ENCODE measurements around the gene STARD10.

The STARD10 gene

GRCh38 chr11:72741429-72741833 lies 52.4 kb downstream of the STARD10 start:
- TF ChIP-seq, protein P1, sequence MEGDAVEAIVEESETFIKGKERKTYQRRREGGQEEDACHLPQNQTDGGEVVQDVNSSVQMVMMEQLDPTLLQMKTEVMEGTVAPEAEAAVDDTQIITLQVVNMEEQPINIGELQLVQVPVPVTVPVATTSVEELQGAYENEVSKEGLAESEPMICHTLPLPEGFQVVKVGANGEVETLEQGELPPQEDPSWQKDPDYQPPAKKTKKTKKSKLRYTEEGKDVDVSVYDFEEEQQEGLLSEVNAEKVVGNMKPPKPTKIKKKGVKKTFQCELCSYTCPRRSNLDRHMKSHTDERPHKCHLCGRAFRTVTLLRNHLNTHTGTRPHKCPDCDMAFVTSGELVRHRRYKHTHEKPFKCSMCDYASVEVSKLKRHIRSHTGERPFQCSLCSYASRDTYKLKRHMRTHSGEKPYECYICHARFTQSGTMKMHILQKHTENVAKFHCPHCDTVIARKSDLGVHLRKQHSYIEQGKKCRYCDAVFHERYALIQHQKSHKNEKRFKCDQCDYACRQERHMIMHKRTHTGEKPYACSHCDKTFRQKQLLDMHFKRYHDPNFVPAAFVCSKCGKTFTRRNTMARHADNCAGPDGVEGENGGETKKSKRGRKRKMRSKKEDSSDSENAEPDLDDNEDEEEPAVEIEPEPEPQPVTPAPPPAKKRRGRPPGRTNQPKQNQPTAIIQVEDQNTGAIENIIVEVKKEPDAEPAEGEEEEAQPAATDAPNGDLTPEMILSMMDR (conservative IDR thresholded peaks at IDR 0.05; ENCODE audit: low read depth, low read length) = peak; percentile 16
- no peak overlapping the region for H3K4me3 ChIP-seq (ENCODE audit: low read depth, low read length)
- peak; percentile 42 for DNase-seq (ENCODE audit: low read depth)

- TF ChIP-seq, protein P1 (conservative IDR thresholded peaks at IDR 0.05; ENCODE audit: low read depth, low read length) = no peak
- DNase-seq (ENCODE audit: low read depth) = no peak
- H3K4me3 ChIP-seq (ENCODE audit: low read depth, low read length) = no peak overlapping the region
Measured at GRCh38 chr11:72740562-72741428, 53.1 kb downstream of the STARD10 start.

GRCh38 chr11:72740060-72740424 lies 53.8 kb downstream of the STARD10 start:
- DNase-seq (ENCODE audit: low read depth) = no peak
- no peak overlapping the region for H3K4me3 ChIP-seq (ENCODE audit: low read depth, low read length)
- TF ChIP-seq, protein P1 (conservative IDR thresholded peaks at IDR 0.05; ENCODE audit: low read depth, low read length) = no peak

DNA sequence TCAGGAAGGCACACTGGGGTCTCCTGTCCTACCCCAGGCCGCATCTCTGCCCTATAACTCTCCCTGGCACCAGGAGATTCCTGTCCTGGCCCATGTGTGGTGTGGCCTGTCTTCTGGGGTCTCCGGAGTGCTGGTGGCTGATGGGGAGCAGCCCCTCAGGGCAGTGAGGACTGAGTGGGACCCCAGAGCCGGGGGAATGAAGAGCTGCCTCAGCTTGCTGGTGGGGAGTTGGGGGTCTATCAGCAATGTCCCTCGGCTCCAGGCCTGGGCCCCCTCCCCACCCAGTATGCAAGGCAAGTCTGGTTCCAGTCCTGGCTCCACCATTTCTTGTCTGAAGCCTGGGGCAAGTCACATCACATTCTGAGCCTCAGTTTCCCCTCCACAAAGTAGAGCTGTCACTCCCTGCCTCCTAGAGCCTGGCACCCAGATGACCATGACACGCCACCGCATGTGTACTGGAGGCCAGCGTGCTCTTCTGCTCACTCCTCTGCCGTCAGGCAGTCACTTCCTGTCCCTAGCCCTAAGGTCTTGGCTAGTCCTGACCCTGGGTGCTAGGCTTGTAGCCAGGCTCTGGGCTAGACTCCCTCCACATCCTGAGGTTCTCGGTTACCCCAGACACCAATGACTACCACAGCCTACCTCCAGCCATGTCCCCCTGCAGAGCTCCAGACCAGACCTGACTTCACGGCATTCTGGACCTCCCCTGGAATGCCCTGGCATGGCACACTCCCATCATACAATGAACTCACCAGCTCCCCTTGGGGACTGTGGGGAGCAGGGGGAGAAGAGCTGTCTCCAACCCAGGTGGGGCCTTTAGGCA lies 54.4 kb downstream of the STARD10 start:
- no peak for DNase-seq (ENCODE audit: low read depth)
- TF ChIP-seq, protein P1 (conservative IDR thresholded peaks at IDR 0.05; ENCODE audit: low read depth, low read length) = no peak
- no peak overlapping the region for H3K4me3 ChIP-seq (ENCODE audit: low read depth, low read length)

- DNase-seq (ENCODE audit: low read depth) = no peak
- TF ChIP-seq, protein P1 (conservative IDR thresholded peaks at IDR 0.05; ENCODE audit: low read depth, low read length) = no peak
- no peak overlapping the region for H3K4me3 ChIP-seq (ENCODE audit: low read depth, low read length)
Measured at GRCh38 chr11:72738199-72739141, 55.4 kb downstream of the STARD10 start.

DNA sequence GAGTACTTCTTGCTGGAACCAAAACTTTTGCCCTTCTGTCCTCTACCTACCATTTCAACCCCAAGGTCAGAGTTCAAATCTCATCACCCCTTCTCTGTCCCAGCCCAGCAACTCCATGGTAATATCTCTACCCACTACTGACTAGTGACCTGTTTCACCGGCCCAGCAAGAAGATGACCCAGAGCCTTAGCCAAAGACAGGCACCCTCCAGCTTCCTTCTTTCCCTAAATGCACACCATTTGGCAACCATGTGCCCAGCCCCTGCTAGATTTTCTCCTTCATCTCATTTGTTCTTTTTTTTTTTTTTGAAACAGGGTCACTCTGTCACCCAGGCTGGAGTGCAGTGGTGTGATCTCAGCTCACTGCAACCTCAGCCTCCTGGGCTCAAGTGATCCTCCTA lies 56.5 kb downstream of the STARD10 start:
- DNase-seq (ENCODE audit: low read depth) = no peak
- TF ChIP-seq, protein P1 (conservative IDR thresholded peaks at IDR 0.05; ENCODE audit: low read depth, low read length) = no peak
- H3K4me3 ChIP-seq (ENCODE audit: low read depth, low read length) = no peak overlapping the region

Data from choroid plexus epithelial cell (primary cell).